ENCODE data around the gene C6orf47. TPM values are rescaled to one million over a fixed set of nuclear protein-coding genes. Genes with fewer than 3 reads are reported as not detected.
A peak's percentile ranks its signal among the peaks of the same experiment; 100 is the strongest.

Gene C6orf47
- total and polyA plus RNA-seq, 10 of the 15 experiments (the other 5 are each of a cell fraction or from before 2014, with no cell fraction given) = 0.16 to 20.4 (median 17.3) TPM; not detected in 1

DNA sequence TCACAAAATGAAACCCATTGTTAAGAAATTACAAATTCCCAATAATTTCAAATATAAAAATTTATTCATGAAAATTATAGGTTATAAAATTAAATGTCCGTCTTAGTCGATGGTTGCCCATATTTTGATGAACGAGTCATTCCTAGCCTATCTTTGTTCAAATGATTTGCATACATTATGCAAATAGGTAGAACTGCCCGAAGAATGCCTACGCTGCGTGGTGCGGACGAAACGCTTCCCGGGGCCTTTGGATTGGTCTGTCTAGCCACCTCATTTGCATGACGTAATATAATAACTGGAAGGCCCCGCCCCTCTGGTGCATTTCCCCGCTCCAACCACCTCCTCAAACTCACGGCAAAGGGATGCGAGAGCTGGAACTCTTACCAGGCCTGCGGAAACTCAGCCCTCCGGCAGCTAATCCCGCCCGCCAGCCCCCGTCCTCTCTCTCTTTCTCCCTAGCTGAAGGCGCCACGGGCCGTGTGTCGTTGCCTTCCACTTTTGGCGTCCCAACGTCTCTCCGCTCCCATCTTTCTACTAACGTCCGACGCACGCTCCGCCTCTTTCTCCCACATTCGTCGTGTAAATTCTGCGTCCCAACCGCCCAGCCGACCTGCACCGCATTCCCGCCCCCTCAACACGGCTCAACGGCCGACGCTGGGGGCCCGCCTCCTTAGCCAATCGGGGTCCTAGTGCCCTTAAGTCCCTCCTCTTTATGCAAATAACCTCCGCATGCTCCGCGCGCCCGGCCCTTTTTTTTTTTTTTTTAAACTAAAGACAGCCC is 40.6 kb downstream of the C6orf47 start (continued):
- TF ChIP-seq HDAC6 (IDR thresholded peaks at IDR 0.05; ENCODE audit: unreplicated experiment) (peak; percentile 51), PML (IDR thresholded peaks at IDR 0.05; ENCODE audit: low read length) (peak; percentile 96), MTA2 (IDR thresholded peaks at IDR 0.05; ENCODE audit: low read depth) (no peak), ZBED1 (IDR thresholded peaks at IDR 0.05; ENCODE audit: borderline replicate concordance) (no peak), GATAD2B (conservative IDR thresholded peaks at IDR 0.05; ENCODE audit: low read depth) (peak; percentile 11), CHD1 (IDR thresholded peaks at IDR 0.05; ENCODE audit: low read depth, low read length) (no peak), PAX5 (IDR thresholded peaks at IDR 0.05; ENCODE audit: borderline replicate concordance, low read depth, low read length) (peak; percentile 56; the same call in 1 of the 2 replicates), MTA3 (IDR thresholded peaks at IDR 0.05; ENCODE audit: borderline replicate concordance, low read length) (no peak), CEBPB (IDR thresholded peaks at IDR 0.05; ENCODE audit: borderline replicate concordance in 1 of 2, low read depth in 2 of 2, low read length in 2 of 2) (no peak), JUND (IDR thresholded peaks at IDR 0.05; ENCODE audit: low read depth, low read length) (peak; percentile 37; the same call in 1 of the 2 replicates), RELA (IDR thresholded peaks at IDR 0.05; ENCODE audit: borderline replicate concordance, partially characterized antibody) (peak; percentile 82), ZZZ3 (IDR thresholded peaks at IDR 0.05; ENCODE audit: control insufficient read depth, insufficient read length, low read depth) (no peak), SUPT20H (IDR thresholded peaks at IDR 0.05; ENCODE audit: borderline replicate concordance, control insufficient read depth, low read depth, low read length) (no peak), IKZF1 (conservative IDR thresholded peaks at IDR 0.05) (peak; percentile 87), SPI1 (IDR thresholded peaks at IDR 0.05; ENCODE audit: borderline replicate concordance, insufficient read depth, low read depth, low read length) (no peak)
- TF ChIP-seq, protein P1, sequence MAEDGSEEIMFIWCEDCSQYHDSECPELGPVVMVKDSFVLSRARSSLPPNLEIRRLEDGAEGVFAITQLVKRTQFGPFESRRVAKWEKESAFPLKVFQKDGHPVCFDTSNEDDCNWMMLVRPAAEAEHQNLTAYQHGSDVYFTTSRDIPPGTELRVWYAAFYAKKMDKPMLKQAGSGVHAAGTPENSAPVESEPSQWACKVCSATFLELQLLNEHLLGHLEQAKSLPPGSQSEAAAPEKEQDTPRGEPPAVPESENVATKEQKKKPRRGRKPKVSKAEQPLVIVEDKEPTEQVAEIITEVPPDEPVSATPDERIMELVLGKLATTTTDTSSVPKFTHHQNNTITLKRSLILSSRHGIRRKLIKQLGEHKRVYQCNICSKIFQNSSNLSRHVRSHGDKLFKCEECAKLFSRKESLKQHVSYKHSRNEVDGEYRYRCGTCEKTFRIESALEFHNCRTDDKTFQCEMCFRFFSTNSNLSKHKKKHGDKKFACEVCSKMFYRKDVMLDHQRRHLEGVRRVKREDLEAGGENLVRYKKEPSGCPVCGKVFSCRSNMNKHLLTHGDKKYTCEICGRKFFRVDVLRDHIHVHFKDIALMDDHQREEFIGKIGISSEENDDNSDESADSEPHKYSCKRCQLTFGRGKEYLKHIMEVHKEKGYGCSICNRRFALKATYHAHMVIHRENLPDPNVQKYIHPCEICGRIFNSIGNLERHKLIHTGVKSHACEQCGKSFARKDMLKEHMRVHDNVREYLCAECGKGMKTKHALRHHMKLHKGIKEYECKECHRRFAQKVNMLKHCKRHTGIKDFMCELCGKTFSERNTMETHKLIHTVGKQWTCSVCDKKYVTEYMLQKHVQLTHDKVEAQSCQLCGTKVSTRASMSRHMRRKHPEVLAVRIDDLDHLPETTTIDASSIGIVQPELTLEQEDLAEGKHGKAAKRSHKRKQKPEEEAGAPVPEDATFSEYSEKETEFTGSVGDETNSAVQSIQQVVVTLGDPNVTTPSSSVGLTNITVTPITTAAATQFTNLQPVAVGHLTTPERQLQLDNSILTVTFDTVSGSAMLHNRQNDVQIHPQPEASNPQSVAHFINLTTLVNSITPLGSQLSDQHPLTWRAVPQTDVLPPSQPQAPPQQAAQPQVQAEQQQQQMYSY (CRISPR knock-in tag; IDR thresholded peaks at IDR 0.05) = peak; percentile 86; the same call in 1 of the 2 replicates
- TF ChIP-seq, protein P2, sequence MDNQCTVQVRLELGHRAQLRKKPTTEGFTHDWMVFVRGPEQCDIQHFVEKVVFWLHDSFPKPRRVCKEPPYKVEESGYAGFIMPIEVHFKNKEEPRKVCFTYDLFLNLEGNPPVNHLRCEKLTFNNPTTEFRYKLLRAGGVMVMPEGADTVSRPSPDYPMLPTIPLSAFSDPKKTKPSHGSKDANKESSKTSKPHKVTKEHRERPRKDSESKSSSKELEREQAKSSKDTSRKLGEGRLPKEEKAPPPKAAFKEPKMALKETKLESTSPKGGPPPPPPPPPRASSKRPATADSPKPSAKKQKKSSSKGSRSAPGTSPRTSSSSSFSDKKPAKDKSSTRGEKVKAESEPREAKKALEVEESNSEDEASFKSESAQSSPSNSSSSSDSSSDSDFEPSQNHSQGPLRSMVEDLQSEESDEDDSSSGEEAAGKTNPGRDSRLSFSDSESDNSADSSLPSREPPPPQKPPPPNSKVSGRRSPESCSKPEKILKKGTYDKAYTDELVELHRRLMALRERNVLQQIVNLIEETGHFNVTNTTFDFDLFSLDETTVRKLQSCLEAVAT (IDR thresholded peaks at IDR 0.05) = peak; percentile 84
- TF ChIP-seq, protein P3, sequence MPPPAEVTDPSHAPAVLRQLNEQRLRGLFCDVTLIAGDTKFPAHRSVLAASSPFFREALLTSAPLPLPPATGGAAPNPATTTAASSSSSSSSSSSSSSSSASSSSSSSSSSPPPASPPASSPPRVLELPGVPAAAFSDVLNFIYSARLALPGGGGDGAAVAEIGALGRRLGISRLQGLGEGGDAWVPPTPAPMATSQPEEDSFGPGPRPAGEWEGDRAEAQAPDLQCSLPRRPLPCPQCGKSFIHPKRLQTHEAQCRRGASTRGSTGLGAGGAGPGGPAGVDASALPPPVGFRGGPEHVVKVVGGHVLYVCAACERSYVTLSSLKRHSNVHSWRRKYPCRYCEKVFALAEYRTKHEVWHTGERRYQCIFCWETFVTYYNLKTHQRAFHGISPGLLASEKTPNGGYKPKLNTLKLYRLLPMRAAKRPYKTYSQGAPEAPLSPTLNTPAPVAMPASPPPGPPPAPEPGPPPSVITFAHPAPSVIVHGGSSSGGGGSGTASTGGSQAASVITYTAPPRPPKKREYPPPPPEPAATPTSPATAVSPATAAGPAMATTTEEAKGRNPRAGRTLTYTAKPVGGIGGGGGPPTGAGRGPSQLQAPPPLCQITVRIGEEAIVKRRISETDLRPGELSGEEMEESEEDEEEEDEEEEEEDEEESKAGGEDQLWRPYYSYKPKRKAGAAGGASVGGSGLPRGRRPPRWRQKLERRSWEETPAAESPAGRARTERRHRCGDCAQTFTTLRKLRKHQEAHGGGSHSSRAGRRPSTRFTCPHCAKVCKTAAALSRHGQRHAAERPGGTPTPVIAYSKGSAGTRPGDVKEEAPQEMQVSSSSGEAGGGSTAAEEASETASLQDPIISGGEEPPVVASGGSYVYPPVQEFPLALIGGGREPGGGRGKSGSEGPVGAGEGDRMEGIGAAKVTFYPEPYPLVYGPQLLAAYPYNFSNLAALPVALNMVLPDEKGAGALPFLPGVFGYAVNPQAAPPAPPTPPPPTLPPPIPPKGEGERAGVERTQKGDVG (CRISPR knock-in tag; IDR thresholded peaks at IDR 0.05) = 0 out of 2 replicates have a peak, but pooled peaks have one; percentile 58
- TF ChIP-seq, protein P4, sequence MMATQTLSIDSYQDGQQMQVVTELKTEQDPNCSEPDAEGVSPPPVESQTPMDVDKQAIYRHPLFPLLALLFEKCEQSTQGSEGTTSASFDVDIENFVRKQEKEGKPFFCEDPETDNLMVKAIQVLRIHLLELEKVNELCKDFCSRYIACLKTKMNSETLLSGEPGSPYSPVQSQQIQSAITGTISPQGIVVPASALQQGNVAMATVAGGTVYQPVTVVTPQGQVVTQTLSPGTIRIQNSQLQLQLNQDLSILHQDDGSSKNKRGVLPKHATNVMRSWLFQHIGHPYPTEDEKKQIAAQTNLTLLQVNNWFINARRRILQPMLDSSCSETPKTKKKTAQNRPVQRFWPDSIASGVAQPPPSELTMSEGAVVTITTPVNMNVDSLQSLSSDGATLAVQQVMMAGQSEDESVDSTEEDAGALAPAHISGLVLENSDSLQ (IDR thresholded peaks at IDR 0.05) = peak; percentile 57; the same call in 1 of the 2 replicates
